ENCODE results near the gene MAPKAPK5. TPM values are rescaled to one million over a fixed set of nuclear protein-coding genes. Genes with fewer than 3 reads are reported as not detected.

MAPKAPK5 gene
- total and polyA plus RNA-seq, 9 of the 15 experiments (the other 6 are each of a cell fraction or from before 2014, with no cell fraction given), result 11.6 to 72.1 (median 60.4) TPM

- TF ChIP-seq ZNF140 (CRISPR knock-in tag; IDR thresholded peaks at IDR 0.05) (no peak), GABPA (tag; conservative IDR thresholded peaks at IDR 0.05; ENCODE audit: low read depth) (no peak), TAL1 (IDR thresholded peaks at IDR 0.05) (0 out of 2 replicates have a peak, but pooled peaks have one; percentile 28), CREM (IDR thresholded peaks at IDR 0.05; ENCODE audit: low read depth) (no peak)
Measured at GRCh38 chr12:111868676-111869588, 26.9 kb downstream of the MAPKAPK5 start (continued).

DNA sequence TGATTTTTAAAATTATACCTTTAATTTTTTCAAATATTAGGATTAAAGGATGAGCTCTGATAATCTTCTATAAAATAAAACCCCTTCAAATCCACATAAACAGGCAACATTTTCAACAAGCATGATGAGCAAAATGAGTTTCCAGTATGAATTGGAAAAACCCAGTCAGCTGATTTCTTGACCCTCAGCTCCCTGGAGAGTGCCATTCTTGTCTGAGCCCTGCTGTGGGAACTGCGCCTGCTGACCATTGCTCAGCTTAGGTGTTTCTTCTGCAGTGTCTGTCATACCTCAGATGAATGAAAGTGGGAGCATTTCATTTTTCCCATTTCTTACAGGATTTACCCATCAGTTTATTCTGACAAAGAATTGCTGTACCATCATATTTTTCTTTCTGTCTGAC, 27.6 kb downstream of the MAPKAPK5 start:
- DNase-seq (ENCODE audit: extremely low read depth in 1 of 4, low spot score in 3 of 4), result no peak
- Histone ChIP-seq H3K4me1 (replicated peaks in 1 of 2; ENCODE audit: control insufficient read depth in 2 of 2, insufficient read depth in 2 of 2, low read length in 2 of 2) (no peaks in the 10 kb centered on the region), H3K36me3 (ENCODE audit: control insufficient read depth, insufficient read depth, low read length) (peaks cover 87% of the 10 kb centered on the region), H3K27ac (ENCODE audit: extremely low read depth, low read depth, low read length) (no peak overlapping the region), H4K20me1 (replicated peaks; ENCODE audit: control insufficient read depth, insufficient read depth, low read length) (no peaks in the 10 kb centered on the region), H3K4me3 (no peak overlapping the region), H3K9ac (ENCODE audit: insufficient read depth in 1 of 2, low read depth in 2 of 2, low read length in 2 of 2) (no peak overlapping the region), H3K9me1 (ENCODE audit: control insufficient read depth, insufficient read depth, low read length) (no peaks in the 10 kb centered on the region), H2AFZ (ENCODE audit: low read depth, low read length) (no peak overlapping the region), H3K79me2 (ENCODE audit: control insufficient read depth, insufficient read depth, low read length) (peaks cover 6% of the 10 kb centered on the region; the same call in 2 of the 3 replicates), H3K4me2 (ENCODE audit: insufficient read depth, low read length) (no peak overlapping the region), H3K27me3 (ENCODE audit: control insufficient read depth in 2 of 2, insufficient read depth in 2 of 2, low read length in 2 of 2) (no peaks in the 10 kb centered on the region), H3K9me3 (replicated peaks; ENCODE audit: control insufficient read depth, insufficient read depth, low read depth, low read length) (no peaks in the 10 kb centered on the region)
- 100% methylated on average over 1 of the region's 1 CpG for WGBS (ENCODE audit: insufficient coverage, low coverage, missing lambda C conversion rate)
- in situ Hi-C loops (cut with MboI), result no loop called here
- no peak for FAIRE-seq
- intact Hi-C loops (cut with micrococcal nuclease), result no loop called here
- ChIA-PET POLR2A (interaction anchor here (0.6 to 1.8 kb wide), 3 partner anchors 9 to 31 kb away, joined by 3 to 4 read pairs (median 3); partner anchors contain the start of gene MAPKAPK5), CTCF (ENCODE audit: low intra/inter-chr PET ratio) (no interaction called here)
- BruUV-seq (replicated peaks), result no TSS peak
- ATAC-seq, result no peak
- TF ChIP-seq ARHGAP35 (IDR thresholded peaks at IDR 0.05; ENCODE audit: partially characterized antibody), result no peak
- TF ChIP-seq ZBTB9 (CRISPR knock-in tag; IDR thresholded peaks at IDR 0.05), result no peak
- no peak for TF ChIP-seq RBM15 (IDR thresholded peaks at IDR 0.05; ENCODE audit: insufficient read depth, low read length)
- peak; percentile 41 for TF ChIP-seq ZNF316 (IDR thresholded peaks at IDR 0.05)
- TF ChIP-seq KLF13 (tag; IDR thresholded peaks at IDR 0.05; ENCODE audit: borderline replicate concordance, low read depth), result no peak
- TF ChIP-seq ZNF398 (CRISPR knock-in tag; IDR thresholded peaks at IDR 0.05), result no peak
- TF ChIP-seq CREB1 (IDR thresholded peaks at IDR 0.05), result no peak
- TF ChIP-seq CREB1 (CRISPR knock-in tag; IDR thresholded peaks at IDR 0.05), result no peak
